HEK293 (cell line): ENCODE results near the gene SKAP1.

Experiments used
- CTCF ChIA-PET: fragments of 350-600 bp; formaldehyde crosslinking; extraction: SDS; loops from one replicate; lab custom pipeline; 2021; ENCODE audit warnings: antibody characterized with exemption; lab: Yijun Ruan, JAX
- POLR2A ChIA-PET: fragments of 300-600 bp; formaldehyde crosslinking; extraction: SDS; loops from one replicate; lab custom pipeline; 2020; ENCODE audit warnings: antibody characterized with exemption, inconsistent platforms; lab: Yijun Ruan, JAX
- H3K27ac ChIP-seq: fragments of 200-500 bp; sonication (Bioruptor generic); 2 replicates; pipeline ENCODE4 v1.5.1; 2014; ENCODE audit warnings: low read depth, low read length, control low read depth, inconsistent platforms; ENCODE audit errors: extremely low read depth
- H3K36me3 ChIP-seq, 2 experiments: fragments of 200-500 bp in 1 of 2; sonication (Bioruptor generic) in 1 of 2; 1 replicate in 1 of 2; 2 replicates in 1 of 2; pipeline ENCODE4 v1.5.1; 2014 to 2017; ENCODE audit warnings: inconsistent platforms in 2 of 2, low read length in 2 of 2; ENCODE audit not compliant: control insufficient read depth in 2 of 2, insufficient read depth in 1 of 2
- H3K4me1 ChIP-seq: fragments of 200-500 bp; sonication (Bioruptor generic); 2 replicates; pipeline ENCODE4 v1.5.1; 2014; ENCODE audit warnings: mild to moderate bottlenecking, low read length, inconsistent platforms; ENCODE audit not compliant: control insufficient read depth, insufficient read depth
- H3K4me3 ChIP-seq: 2 replicates; pipeline ENCODE4 v1.5.1; 2011; ENCODE audit warnings: low read depth, mild to moderate bottlenecking, control low read depth, low read length, moderate library complexity
- H3K9me3 ChIP-seq: fragments of 200-500 bp; sonication (Bioruptor generic); 2 replicates; pipeline ENCODE4 v1.5.1; 2014; ENCODE audit warnings: low read depth, low read length, inconsistent platforms; ENCODE audit not compliant: control insufficient read depth, insufficient read depth
- OVOL3 ChIP-seq: fragments of 450-650 bp; formaldehyde crosslinking; IDR thresholded peaks from 2 replicates; pipeline ENCODE4 v1.5.1; 2016; ENCODE audit warnings: missing biosample characterization, missing genetic modification characterization
- PBX3 ChIP-seq: sonication (generic); formaldehyde crosslinking; IDR thresholded peaks from 2 replicates; pipeline ENCODE4 v1.8.1; 2022; ENCODE audit warnings: mild to moderate bottlenecking, moderate library complexity, missing genetic modification reagents
- PRDM2 ChIP-seq: fragments of 450-650 bp; formaldehyde crosslinking; IDR thresholded peaks from 2 replicates; pipeline ENCODE4 v1.5.1; 2016; ENCODE audit warnings: missing biosample characterization, missing genetic modification characterization, borderline replicate concordance
- REST ChIP-seq: fragments of 450-650 bp; formaldehyde crosslinking; IDR thresholded peaks from 2 replicates; pipeline ENCODE4 v1.5.1; 2016; ENCODE audit warnings: missing biosample characterization, missing genetic modification characterization
- SCRT1 ChIP-seq: fragments of 450-650 bp; formaldehyde crosslinking; IDR thresholded peaks from 2 replicates; pipeline ENCODE4 v1.5.1; 2016; ENCODE audit warnings: missing biosample characterization, missing genetic modification characterization, borderline replicate concordance
- SCRT2 ChIP-seq: fragments of 450-650 bp; formaldehyde crosslinking; IDR thresholded peaks from 2 replicates; pipeline ENCODE4 v1.5.1; 2016; ENCODE audit warnings: missing biosample characterization, missing genetic modification characterization
- SP2 ChIP-seq: fragments of 450-650 bp; formaldehyde crosslinking; IDR thresholded peaks from 2 replicates; pipeline ENCODE4 v1.5.1; 2016; ENCODE audit warnings: missing biosample characterization, missing genetic modification characterization
- ZBTB48 ChIP-seq: fragments of 450-650 bp; formaldehyde crosslinking; IDR thresholded peaks from 2 replicates; pipeline ENCODE4 v1.5.1; 2016; ENCODE audit warnings: missing biosample characterization, missing genetic modification characterization
- ZFP37 ChIP-seq: fragments of 450-650 bp; formaldehyde crosslinking; IDR thresholded peaks from 2 replicates; pipeline ENCODE4 v1.5.1; 2016; ENCODE audit warnings: missing biosample characterization, missing genetic modification characterization
- ZNF140 ChIP-seq: fragments of 450-650 bp; formaldehyde crosslinking; IDR thresholded peaks from 2 replicates; pipeline ENCODE4 v1.5.1; 2016; ENCODE audit warnings: missing biosample characterization, missing genetic modification characterization
- ZNF169 ChIP-seq: fragments of 450-650 bp; formaldehyde crosslinking; IDR thresholded peaks from 2 replicates; pipeline ENCODE4 v1.5.1; 2016; ENCODE audit warnings: missing biosample characterization, missing genetic modification characterization
- ZNF184 ChIP-seq: fragments of 450-650 bp; IDR thresholded peaks from 2 replicates; pipeline ENCODE4 v1.5.1; 2018; ENCODE audit warnings: missing biosample characterization, mild to moderate bottlenecking, missing genetic modification characterization
- ZNF19 ChIP-seq: fragments of 450-650 bp; formaldehyde crosslinking; IDR thresholded peaks from 2 replicates; pipeline ENCODE4; 2016; ENCODE audit warnings: missing biosample characterization, missing genetic modification characterization, low read depth
- ZNF24 ChIP-seq: fragments of 450-650 bp; formaldehyde crosslinking; IDR thresholded peaks from 2 replicates; pipeline ENCODE4 v1.5.1; 2016; ENCODE audit warnings: missing biosample characterization, missing genetic modification characterization
- ZNF280C ChIP-seq: fragments of 450-650 bp; formaldehyde crosslinking; IDR thresholded peaks from 2 replicates; pipeline ENCODE4 v1.5.1; 2016; ENCODE audit warnings: missing biosample characterization, missing genetic modification characterization
- ZNF341 ChIP-seq: fragments of 450-650 bp; formaldehyde crosslinking; IDR thresholded peaks from 2 replicates; pipeline ENCODE4; 2016; ENCODE audit warnings: low read depth, missing biosample characterization, missing genetic modification characterization
- ZNF362 ChIP-seq: fragments of 450-650 bp; formaldehyde crosslinking; IDR thresholded peaks from 2 replicates; pipeline ENCODE4 v1.5.1; 2016; ENCODE audit warnings: missing biosample characterization, missing genetic modification characterization
- ZNF701 ChIP-seq: fragments of 450-650 bp; formaldehyde crosslinking; IDR thresholded peaks from 2 replicates; pipeline ENCODE4 v1.5.1; 2016; ENCODE audit warnings: missing biosample characterization, missing genetic modification characterization
- ZNF747 ChIP-seq: fragments of 450-650 bp; formaldehyde crosslinking; IDR thresholded peaks from 2 replicates; pipeline ENCODE4 v1.5.1; 2016; ENCODE audit warnings: missing biosample characterization, missing genetic modification characterization
- ZXDB ChIP-seq: fragments of 450-650 bp; formaldehyde crosslinking; IDR thresholded peaks from 2 replicates; pipeline ENCODE4 v1.5.1; 2016; ENCODE audit warnings: missing biosample characterization, missing genetic modification characterization

The SKAP1 gene

GRCh38 chr17:48441862-48442261 lies 11.8 kb upstream of the SKAP1 start (continued):
- no peak for TF ChIP-seq ZNF280C
- no peak for TF ChIP-seq ZNF184 (tag by site-specific recombination)
- TF ChIP-seq ZNF747 (tag by site-specific recombination) = no peak
- no peak for TF ChIP-seq SCRT1 (tag by site-specific recombination)

- CTCF ChIA-PET = interaction anchor here (0.7 to 1.3 kb wide), 3 partner anchors 16 to 182 kb away, joined by 3 to 5 read pairs (median 4); no protein-coding TSS in a partner anchor
- no peaks in the 10 kb centered on the region for H3K36me3 ChIP-seq
- no peak overlapping the region for H3K4me3 ChIP-seq
- H3K4me1 ChIP-seq = peaks cover 25% of the 10 kb centered on the region
- POLR2A ChIA-PET = interaction anchor here (0.6 kb wide), 1 partner anchor 94 kb away, joined by 4 read pairs; no protein-coding TSS in a partner anchor
- TF ChIP-seq ZNF341 (tag by site-specific recombination) (no peak), ZNF701 (tag by site-specific recombination) (no peak), ZNF184 (tag by site-specific recombination) (no peak), OVOL3 (tag by site-specific recombination) (no peak), ZNF140 (tag by site-specific recombination) (no peak), ZNF19 (no peak), PBX3 (CRISPR knock-in tag) (no peak), SCRT2 (tag by site-specific recombination) (no peak), PRDM2 (tag by site-specific recombination) (no peak), ZXDB (tag by site-specific recombination) (no peak), ZNF362 (tag by site-specific recombination) (no peak), ZBTB48 (no peak), SP2 (tag by site-specific recombination) (no peak), ZFP37 (tag by site-specific recombination) (no peak), ZNF24 (no peak), REST (no peak), ZNF169 (no peak)
- no peaks in the 10 kb centered on the region for H3K9me3 ChIP-seq
- no peak overlapping the region for H3K27ac ChIP-seq
Observed at GRCh38 chr17:48441231-48441711, 11.3 kb upstream of the SKAP1 start.
